Smooth muscle cell (in vitro differentiated cells): ENCODE measurements around the gene UVSSA. TPM values are rescaled to one million over a fixed set of nuclear protein-coding genes. Genes with fewer than 3 reads are reported as not detected.

Experiments
- DNase-seq: peaks from one replicate; lab custom pipeline; 2025; ENCODE audit not compliant: unreplicated experiment; lab: John Stamatoyannopoulos, UW
- H2AFZ ChIP-seq: fragments of 200-600 bp; sonication (generic); 2 replicates; pipeline ENCODE4 v1.6.0; 2016; ENCODE audit warnings: antibody characterized with exemption, low read depth, mild to moderate bottlenecking
- H3F3A ChIP-seq: fragments of 200-600 bp; sonication (generic); 2 replicates; pipeline ENCODE4 v1.6.0; 2017; ENCODE audit warnings: antibody characterized with exemption, low read depth
- H3K27ac ChIP-seq: fragments of 200-600 bp; sonication (generic); 2 replicates; pipeline ENCODE4 v1.5.1; 2016; ENCODE audit warnings: low read depth, mild to moderate bottlenecking
- H3K27me3 ChIP-seq: fragments of 200-600 bp; sonication (generic); 2 replicates; pipeline ENCODE4 v1.6.1; 2016; ENCODE audit warnings: low read depth, mild to moderate bottlenecking
- H3K36me3 ChIP-seq: fragments of 200-600 bp; sonication (generic); 2 replicates; pipeline ENCODE4 v1.5.1; 2016; ENCODE audit warnings: low read depth
- H3K4me1 ChIP-seq: fragments of 200-600 bp; sonication (generic); 2 replicates; pipeline ENCODE4 v1.5.1; 2016; ENCODE audit warnings: low read depth
- H3K4me2 ChIP-seq: fragments of 200-600 bp; sonication (generic); 2 replicates; pipeline ENCODE4 v1.6.0; 2016; ENCODE audit warnings: mild to moderate bottlenecking
- H3K4me3 ChIP-seq: fragments of 200-600 bp; sonication (generic); 2 replicates; pipeline ENCODE4 v1.5.1; 2016; ENCODE audit warnings: mild to moderate bottlenecking
- H3K79me2 ChIP-seq: fragments of 200-600 bp; sonication (generic); 2 replicates; pipeline ENCODE4 v1.6.0; 2016; ENCODE audit warnings: low read depth, mild to moderate bottlenecking
- H3K9ac ChIP-seq: fragments of 200-600 bp; sonication (generic); 2 replicates; pipeline ENCODE4 v1.6.0; 2016; ENCODE audit warnings: low read depth
- H3K9me3 ChIP-seq: fragments of 200-600 bp; sonication (generic); replicated peaks from 2 replicates; pipeline ENCODE4 v1.5.1; 2016; ENCODE audit warnings: low read depth
- H4K20me1 ChIP-seq: fragments of 200-600 bp; sonication (generic); 2 replicates; pipeline ENCODE4 v1.6.0; 2016; ENCODE audit warnings: low read depth
- CTCF ChIP-seq: fragments of 200-600 bp; sonication (generic); IDR thresholded peaks from 2 replicates; pipeline ENCODE4 v1.5.1; 2017; ENCODE audit warnings: borderline replicate concordance, mild to moderate bottlenecking, antibody characterized with exemption; ENCODE audit not compliant: insufficient read depth, poor library complexity, severe bottlenecking
- WGBS: methylation state at CpG from one replicate; pipeline ENCODE4 v1.1.7; 2016; ENCODE audit warnings: low lambda C conversion rate; 5-methylcytosine and 5-hydroxymethylcytosine counted together
- polyA plus RNA-seq: library from polyadenylated mRNA; unstranded; fragments of >200 nt; fragmentation: Nextera tagmentation; extraction: Ambion mirVana; gene quantifications from 2 replicates; pipeline ENCODE4 v1.2.1, GENCODE V29; 2016
- total RNA-seq: library from RNA; depleted of rRNA; stranded (reverse); fragments of >200 nt; gene quantifications from 2 replicates; pipeline ENCODE4 v1.2.3, GENCODE V29; 2014

The UVSSA gene
- total and polyA plus RNA-seq, 2 experiments from 2014 or later = 9.0 to 13.0 TPM

- H3K9me3 ChIP-seq = no peaks in the 10 kb centered on the region
- no peak overlapping the region for H3K9ac ChIP-seq
- no peak overlapping the region for H2AFZ ChIP-seq
- DNase-seq = no peak
- H3K27ac ChIP-seq = no peak overlapping the region
- H3F3A ChIP-seq = no peaks in the 10 kb centered on the region
- no peaks in the 10 kb centered on the region for H3K4me1 ChIP-seq
- 96% methylated on average over 42 of the region's 42 CpGs for WGBS
- no peak overlapping the region for H3K4me3 ChIP-seq
- H3K27me3 ChIP-seq = no peaks in the 10 kb centered on the region
- H3K36me3 ChIP-seq = no peaks in the 10 kb centered on the region
- no peaks in the 10 kb centered on the region for H4K20me1 ChIP-seq
- no peak for TF ChIP-seq CTCF
- H3K4me2 ChIP-seq = no peak overlapping the region
- H3K79me2 ChIP-seq = no peaks in the 10 kb centered on the region
Measured at GRCh38 chr4:1373892-1374705, 27.1 kb downstream of the UVSSA start.

- no peaks in the 10 kb centered on the region for H3K79me2 ChIP-seq
Measured at GRCh38 chr4:1374706-1375045, 27.7 kb downstream of the UVSSA start.

DNA sequence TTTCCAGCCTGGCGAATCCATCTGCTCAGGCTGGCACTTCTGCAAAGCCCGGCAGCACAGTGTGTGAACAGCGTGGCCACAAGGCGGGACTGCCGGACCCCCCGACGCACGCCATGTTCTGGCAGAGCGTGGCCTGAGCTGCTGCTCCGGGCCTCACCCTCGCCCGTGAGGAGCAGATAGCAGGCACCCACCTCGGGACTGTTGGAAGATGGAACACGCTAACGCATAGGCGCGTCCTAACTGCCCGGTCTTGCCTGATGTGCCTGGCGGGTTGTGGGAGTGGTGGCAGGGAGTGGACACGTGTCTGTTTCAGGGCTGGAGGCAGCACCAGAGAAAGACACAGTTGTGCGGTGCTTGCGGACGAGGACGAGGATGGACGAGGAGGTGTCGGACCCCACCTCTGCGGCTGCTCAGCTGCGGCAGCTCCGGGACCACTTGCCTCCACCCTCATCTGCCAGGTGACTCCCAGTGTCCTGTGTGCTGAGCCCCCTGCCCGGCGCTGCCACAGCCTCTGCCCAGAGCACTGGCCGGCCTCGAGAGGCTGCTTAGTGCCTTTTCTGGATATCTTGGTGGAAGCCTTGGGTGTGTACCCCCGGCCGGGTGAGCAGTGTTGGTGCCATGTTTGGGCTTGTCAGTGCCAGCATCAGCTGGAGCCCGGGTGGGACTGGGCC is 28.2 kb downstream of the UVSSA start:
- no peak for TF ChIP-seq CTCF
- Histone ChIP-seq H3K4me2 (no peak overlapping the region), H3F3A (no peaks in the 10 kb centered on the region), H2AFZ (no peak overlapping the region), H3K79me2 (no peaks in the 10 kb centered on the region), H3K9ac (no peak overlapping the region), H3K4me3 (no peak overlapping the region), H3K27ac (no peak overlapping the region), H3K4me1 (no peaks in the 10 kb centered on the region), H3K36me3 (no peaks in the 10 kb centered on the region), H4K20me1 (no peaks in the 10 kb centered on the region), H3K9me3 (no peaks in the 10 kb centered on the region), H3K27me3 (no peaks in the 10 kb centered on the region)
- no peak for DNase-seq
- 98% methylated on average over 36 of the region's 36 CpGs for WGBS

More at GRCh38 chr4:1374706-1375045, 27.7 kb downstream of the UVSSA start:
- Histone ChIP-seq H3F3A (no peaks in the 10 kb centered on the region), H3K27ac (no peak overlapping the region), H3K4me2 (no peak overlapping the region), H3K9me3 (no peaks in the 10 kb centered on the region), H3K4me1 (no peaks in the 10 kb centered on the region), H3K27me3 (no peaks in the 10 kb centered on the region), H4K20me1 (no peaks in the 10 kb centered on the region), H3K9ac (no peak overlapping the region), H3K4me3 (no peak overlapping the region), H2AFZ (no peak overlapping the region), H3K36me3 (no peaks in the 10 kb centered on the region)
- 98% methylated on average over 14 of the region's 14 CpGs for WGBS
- no peak for DNase-seq
- no peak for TF ChIP-seq CTCF
